ENCODE measurements around the gene SV2C.

DNA sequence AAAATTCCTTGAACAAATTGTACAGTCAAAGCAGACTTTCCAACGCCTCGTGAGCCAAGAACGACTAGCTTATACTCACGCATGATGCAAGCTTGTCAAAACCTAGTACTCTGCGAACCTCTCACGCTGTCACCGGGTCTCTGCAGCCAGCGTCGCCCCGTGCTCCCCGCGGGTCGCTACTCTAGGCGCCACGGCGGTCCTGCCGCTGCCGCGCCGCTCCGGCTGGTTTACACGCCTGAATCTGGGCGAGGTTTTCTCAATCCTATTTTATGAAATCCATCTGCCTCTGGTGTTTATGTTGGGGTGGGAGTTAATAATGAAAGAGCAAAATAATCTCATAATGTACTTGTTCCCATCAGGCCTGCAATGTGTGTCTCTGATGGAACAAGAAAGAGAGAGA is 90.9 kb downstream of the SV2C start:
- TF ChIP-seq CSDC2 (CRISPR knock-in tag; IDR thresholded peaks at IDR 0.05) (no peak), BACH2 (CRISPR knock-in tag; IDR thresholded peaks at IDR 0.05; ENCODE audit: borderline replicate concordance) (no peak), ZC3H10 (CRISPR knock-in tag; IDR thresholded peaks at IDR 0.05) (no peak), TCF4 (CRISPR knock-in tag; IDR thresholded peaks at IDR 0.05; ENCODE audit: borderline replicate concordance) (no peak), ARNTL (CRISPR knock-in tag; IDR thresholded peaks at IDR 0.05; ENCODE audit: borderline replicate concordance, low read depth) (no peak)
- TF ChIP-seq, protein P1, sequence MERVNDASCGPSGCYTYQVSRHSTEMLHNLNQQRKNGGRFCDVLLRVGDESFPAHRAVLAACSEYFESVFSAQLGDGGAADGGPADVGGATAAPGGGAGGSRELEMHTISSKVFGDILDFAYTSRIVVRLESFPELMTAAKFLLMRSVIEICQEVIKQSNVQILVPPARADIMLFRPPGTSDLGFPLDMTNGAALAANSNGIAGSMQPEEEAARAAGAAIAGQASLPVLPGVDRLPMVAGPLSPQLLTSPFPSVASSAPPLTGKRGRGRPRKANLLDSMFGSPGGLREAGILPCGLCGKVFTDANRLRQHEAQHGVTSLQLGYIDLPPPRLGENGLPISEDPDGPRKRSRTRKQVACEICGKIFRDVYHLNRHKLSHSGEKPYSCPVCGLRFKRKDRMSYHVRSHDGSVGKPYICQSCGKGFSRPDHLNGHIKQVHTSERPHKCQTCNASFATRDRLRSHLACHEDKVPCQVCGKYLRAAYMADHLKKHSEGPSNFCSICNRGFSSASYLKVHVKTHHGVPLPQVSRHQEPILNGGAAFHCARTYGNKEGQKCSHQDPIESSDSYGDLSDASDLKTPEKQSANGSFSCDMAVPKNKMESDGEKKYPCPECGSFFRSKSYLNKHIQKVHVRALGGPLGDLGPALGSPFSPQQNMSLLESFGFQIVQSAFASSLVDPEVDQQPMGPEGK (CRISPR knock-in tag; IDR thresholded peaks at IDR 0.05; ENCODE audit: borderline replicate concordance): no peak
- TF ChIP-seq, protein P2, sequence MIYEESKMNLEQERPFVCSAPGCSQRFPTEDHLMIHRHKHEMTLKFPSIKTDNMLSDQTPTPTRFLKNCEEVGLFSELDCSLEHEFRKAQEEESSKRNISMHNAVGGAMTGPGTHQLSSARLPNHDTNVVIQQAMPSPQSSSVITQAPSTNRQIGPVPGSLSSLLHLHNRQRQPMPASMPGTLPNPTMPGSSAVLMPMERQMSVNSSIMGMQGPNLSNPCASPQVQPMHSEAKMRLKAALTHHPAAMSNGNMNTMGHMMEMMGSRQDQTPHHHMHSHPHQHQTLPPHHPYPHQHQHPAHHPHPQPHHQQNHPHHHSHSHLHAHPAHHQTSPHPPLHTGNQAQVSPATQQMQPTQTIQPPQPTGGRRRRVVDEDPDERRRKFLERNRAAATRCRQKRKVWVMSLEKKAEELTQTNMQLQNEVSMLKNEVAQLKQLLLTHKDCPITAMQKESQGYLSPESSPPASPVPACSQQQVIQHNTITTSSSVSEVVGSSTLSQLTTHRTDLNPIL (CRISPR knock-in tag; IDR thresholded peaks at IDR 0.05; ENCODE audit: low read depth): no peak

Measured in SK-N-SH treated with all-trans-retinoic acid at 6 μM for 48 hours (cell line).